ENCODE results near the gene LRRIQ4.

The LRRIQ4 gene

GRCh38 chr3:169777822-169778221 is 34.8 kb upstream of the LRRIQ4 start:
- TF ChIP-seq ZBTB7A (IDR thresholded peaks at IDR 0.05; ENCODE audit: low read depth) (no peak), REST (IDR thresholded peaks at IDR 0.05; ENCODE audit: low read depth) (no peak), EGR1 (IDR thresholded peaks at IDR 0.05) (no peak), CREB1 (IDR thresholded peaks at IDR 0.05; ENCODE audit: low read depth) (no peak), CEBPB (IDR thresholded peaks at IDR 0.05) (no peak), RAD21 (IDR thresholded peaks at IDR 0.05; ENCODE audit: low read depth) (no peak)

DNA sequence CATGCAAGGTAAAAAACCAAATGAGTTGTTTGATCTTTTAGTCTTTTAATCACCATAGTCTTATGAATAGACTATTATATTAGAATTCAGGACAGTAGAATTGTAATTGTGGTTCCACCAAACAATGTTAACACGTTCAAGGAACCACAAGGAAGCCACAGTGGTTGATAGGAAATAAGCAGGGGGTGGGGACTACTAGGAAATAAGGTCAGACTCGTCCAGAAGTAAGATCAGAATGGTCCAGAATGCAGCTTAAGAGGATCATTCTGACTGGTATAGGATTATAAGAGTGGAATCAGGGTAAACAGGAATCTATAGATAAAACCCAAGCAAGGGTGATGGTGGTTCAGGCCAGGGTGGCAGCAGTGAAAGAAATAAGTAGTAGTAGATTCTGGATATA is 31.9 kb upstream of the LRRIQ4 start:
- TF ChIP-seq MAX (IDR thresholded peaks at IDR 0.05) (no peak), RAD21 (IDR thresholded peaks at IDR 0.05; ENCODE audit: low read depth) (no peak), REST (IDR thresholded peaks at IDR 0.05; ENCODE audit: low read depth) (no peak), CREB1 (IDR thresholded peaks at IDR 0.05; ENCODE audit: low read depth) (no peak), TCF12 (IDR thresholded peaks at IDR 0.05; ENCODE audit: low read depth) (no peak), YY1 (IDR thresholded peaks at IDR 0.05; ENCODE audit: low read depth) (no peak), EP300 (IDR thresholded peaks at IDR 0.05; ENCODE audit: borderline replicate concordance) (no peak), TAF1 (IDR thresholded peaks at IDR 0.05; ENCODE audit: low read depth) (no peak), ZBTB7A (IDR thresholded peaks at IDR 0.05; ENCODE audit: low read depth) (no peak), FOXM1 (IDR thresholded peaks at IDR 0.05; ENCODE audit: borderline replicate concordance, low read depth) (no peak), CEBPB (IDR thresholded peaks at IDR 0.05) (no peak)
- TF ChIP-seq, protein P1, sequence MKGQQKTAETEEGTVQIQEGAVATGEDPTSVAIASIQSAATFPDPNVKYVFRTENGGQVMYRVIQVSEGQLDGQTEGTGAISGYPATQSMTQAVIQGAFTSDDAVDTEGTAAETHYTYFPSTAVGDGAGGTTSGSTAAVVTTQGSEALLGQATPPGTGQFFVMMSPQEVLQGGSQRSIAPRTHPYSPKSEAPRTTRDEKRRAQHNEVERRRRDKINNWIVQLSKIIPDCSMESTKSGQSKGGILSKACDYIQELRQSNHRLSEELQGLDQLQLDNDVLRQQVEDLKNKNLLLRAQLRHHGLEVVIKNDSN (IDR thresholded peaks at IDR 0.05): no peak

GRCh38 chr3:169781209-169781855 is 31.3 kb upstream of the LRRIQ4 start:
- TF ChIP-seq TAF1 (IDR thresholded peaks at IDR 0.05; ENCODE audit: low read depth) (no peak), FOXM1 (IDR thresholded peaks at IDR 0.05; ENCODE audit: borderline replicate concordance, low read depth) (no peak), CREB1 (IDR thresholded peaks at IDR 0.05; ENCODE audit: low read depth) (no peak), RAD21 (IDR thresholded peaks at IDR 0.05; ENCODE audit: low read depth) (no peak), EGR1 (IDR thresholded peaks at IDR 0.05) (no peak), MAX (IDR thresholded peaks at IDR 0.05) (no peak), CEBPB (IDR thresholded peaks at IDR 0.05) (no peak), YY1 (IDR thresholded peaks at IDR 0.05; ENCODE audit: low read depth) (no peak), REST (IDR thresholded peaks at IDR 0.05; ENCODE audit: low read depth) (no peak), TEAD4 (IDR thresholded peaks at IDR 0.05) (no peak), TCF12 (IDR thresholded peaks at IDR 0.05; ENCODE audit: low read depth) (no peak), EP300 (IDR thresholded peaks at IDR 0.05; ENCODE audit: borderline replicate concordance) (no peak), NFIC (IDR thresholded peaks at IDR 0.05) (no peak), ZBTB7A (IDR thresholded peaks at IDR 0.05; ENCODE audit: low read depth) (no peak)
- TF ChIP-seq, protein P1 (IDR thresholded peaks at IDR 0.05): no peak

- TF ChIP-seq CEBPB (IDR thresholded peaks at IDR 0.05): no peak
- no peak for TF ChIP-seq REST (IDR thresholded peaks at IDR 0.05; ENCODE audit: low read depth)
- no peak for TF ChIP-seq MAX (IDR thresholded peaks at IDR 0.05)
- TF ChIP-seq EP300 (IDR thresholded peaks at IDR 0.05; ENCODE audit: borderline replicate concordance): no peak
- TF ChIP-seq, protein P1 (IDR thresholded peaks at IDR 0.05): no peak
- no peak for TF ChIP-seq EGR1 (IDR thresholded peaks at IDR 0.05)
- TF ChIP-seq TCF12 (IDR thresholded peaks at IDR 0.05; ENCODE audit: low read depth): no peak
- TF ChIP-seq CREB1 (IDR thresholded peaks at IDR 0.05; ENCODE audit: low read depth): no peak
- no peak for TF ChIP-seq FOXM1 (IDR thresholded peaks at IDR 0.05; ENCODE audit: borderline replicate concordance, low read depth)
- no peak for TF ChIP-seq TAF1 (IDR thresholded peaks at IDR 0.05; ENCODE audit: low read depth)
- no peak for TF ChIP-seq NFIC (IDR thresholded peaks at IDR 0.05)
- TF ChIP-seq TEAD4 (IDR thresholded peaks at IDR 0.05): no peak
- TF ChIP-seq RAD21 (IDR thresholded peaks at IDR 0.05; ENCODE audit: low read depth): no peak
These were observed 25.6 kb upstream of the LRRIQ4 start for GRCh38 chr3:169787120-169787519.
